ENCODE results near the gene PRAME. TPM values are rescaled to one million over a fixed set of nuclear protein-coding genes. Genes with fewer than 3 reads are reported as not detected.

PRAME gene
- total RNA-seq, 4 donors from 2014 or later, result not detected

- ATAC-seq, result no peak
- TF ChIP-seq EP300 (IDR thresholded peaks at IDR 0.05) (no peak), POLR2A (IDR thresholded peaks at IDR 0.05) (no peak), POLR2AphosphoS5 (IDR thresholded peaks at IDR 0.05) (no peak)
- no peaks in the 10 kb centered on the region for H3K9me3 ChIP-seq
- no peak overlapping the region for H3K4me3 ChIP-seq
- H3K4me1 ChIP-seq, result no peaks in the 10 kb centered on the region
- H3K27ac ChIP-seq, result no peak overlapping the region
- 83 to 100% methylated on average over 1 of the region's 5 CpGs for WGBS, 2 donors (ENCODE audit: low coverage in 1 of 2)
- no peaks in the 10 kb centered on the region for H3K36me3 ChIP-seq
- peaks cover 40% of the 10 kb centered on the region for H3K27me3 ChIP-seq
Observed at GRCh38 chr22:22546490-22546889, 12.6 kb downstream of the PRAME start.

GRCh38 chr22:22545084-22545483 lies 14.0 kb downstream of the PRAME start:
- Histone ChIP-seq H3K27ac (no peak overlapping the region), H3K9me3 (peaks cover 0 to 4% (median 0%) of the 10 kb centered on the region in 3 donors), H3K36me3 (no peaks in the 10 kb centered on the region), H3K27me3 (peaks cover 33% of the 10 kb centered on the region), H3K4me3 (no peak overlapping the region), H3K4me1 (no peaks in the 10 kb centered on the region)
- no peak for TF ChIP-seq CTCF (IDR thresholded peaks at IDR 0.05)
- TF ChIP-seq POLR2AphosphoS5 (IDR thresholded peaks at IDR 0.05), result no peak
- no peak for TF ChIP-seq EP300 (IDR thresholded peaks at IDR 0.05)
- TF ChIP-seq POLR2A (IDR thresholded peaks at IDR 0.05), result no peak
- no peak for ATAC-seq
- WGBS, 2 donors (ENCODE audit: low coverage in 1 of 2), result 60% methylated on average over 1 of the region's 2 CpGs; no CpG with 5 or more reads in 1 of the 2 donors

GRCh38 chr22:22538226-22538989 lies 20.7 kb downstream of the PRAME start:
- Histone ChIP-seq H3K27ac (no peak overlapping the region), H3K27me3 (peaks cover 43% of the 10 kb centered on the region), H3K9me3 (peaks cover 0 to 6% (median 0%) of the 10 kb centered on the region in 3 donors), H3K4me3 (no peak overlapping the region), H3K36me3 (no peaks in the 10 kb centered on the region), H3K4me1 (no peaks in the 10 kb centered on the region)
- 71 to 87% methylated on average over 5 to 6 of the region's 7 CpGs for WGBS, 2 donors (ENCODE audit: low coverage in 1 of 2)
- no peak for ATAC-seq
- TF ChIP-seq CTCF (IDR thresholded peaks at IDR 0.05) (no peak), POLR2AphosphoS5 (IDR thresholded peaks at IDR 0.05) (no peak), EP300 (IDR thresholded peaks at IDR 0.05) (no peak), POLR2A (IDR thresholded peaks at IDR 0.05) (no peak)

- Histone ChIP-seq H3K9me3 (peaks cover 0 to 6% (median 0%) of the 10 kb centered on the region in 3 donors), H3K36me3 (no peaks in the 10 kb centered on the region), H3K27ac (no peak overlapping the region), H3K27me3 (peaks cover 34% of the 10 kb centered on the region), H3K4me1 (no peaks in the 10 kb centered on the region), H3K4me3 (no peak overlapping the region)
- TF ChIP-seq CTCF (IDR thresholded peaks at IDR 0.05) (no peak), POLR2A (IDR thresholded peaks at IDR 0.05) (no peak), POLR2AphosphoS5 (IDR thresholded peaks at IDR 0.05) (no peak), EP300 (IDR thresholded peaks at IDR 0.05) (no peak)
- 11 to 63% methylated on average over 1 of the region's 1 CpG for WGBS, 2 donors (ENCODE audit: low coverage in 1 of 2)
- ATAC-seq, result no peak
Observed at GRCh38 chr22:22536916-22537315, 22.1 kb downstream of the PRAME start.

GRCh38 chr22:22536515-22536914 lies 22.6 kb downstream of the PRAME start:
- Histone ChIP-seq H3K4me3 (no peak overlapping the region), H3K27me3 (peaks cover 30% of the 10 kb centered on the region), H3K9me3 (peaks cover 0 to 6% (median 0%) of the 10 kb centered on the region in 3 donors), H3K36me3 (no peaks in the 10 kb centered on the region), H3K27ac (no peak overlapping the region), H3K4me1 (no peaks in the 10 kb centered on the region)
- 74 to 76% methylated on average over 6 of the region's 6 CpGs for WGBS, 2 donors (ENCODE audit: low coverage in 1 of 2)
- no peak for ATAC-seq
- TF ChIP-seq POLR2AphosphoS5 (IDR thresholded peaks at IDR 0.05) (no peak), CTCF (IDR thresholded peaks at IDR 0.05) (no peak), EP300 (IDR thresholded peaks at IDR 0.05) (no peak), POLR2A (IDR thresholded peaks at IDR 0.05) (no peak)

All from gastroesophageal sphincter (tissue), 4 donors.